Fibroblast of villous mesenchyme (primary cell): ENCODE measurements around the gene SLC8A1. TPM values are rescaled to one million over a fixed set of nuclear protein-coding genes. Genes with fewer than 3 reads are reported as not detected.

ENCODE experiments used
- DNase-seq: peaks from one replicate; pipeline ENCODE4 v3.0.0-alpha.2; 2010; ENCODE audit warnings: low read depth
- H3K4me3 ChIP-seq: 2 replicates; pipeline ENCODE4 v1.5.1; 2011; ENCODE audit warnings: low read depth, mild to moderate bottlenecking, low read length
- CTCF ChIP-seq: IDR thresholded peaks from 2 replicates; pipeline ENCODE4 v1.5.1; 2012; ENCODE audit warnings: low read depth, mild to moderate bottlenecking, low read length; ENCODE audit not compliant: insufficient read depth
- total RNA-seq: library from RNA; depleted of rRNA; stranded (reverse); fragments of >200 nt; gene quantifications from 2 replicates; pipeline ENCODE4 v1.2.3, GENCODE V29; 2012

SLC8A1 gene
- total RNA-seq, 1 donor: 98.9 TPM

- no peak for DNase-seq
- no peak for TF ChIP-seq CTCF
- H3K4me3 ChIP-seq: no peak overlapping the region
Observed at GRCh38 chr2:40227210-40227609, 224.7 kb downstream of the SLC8A1 start.

- no peak for DNase-seq
- TF ChIP-seq CTCF: no peak
- H3K4me3 ChIP-seq: no peak overlapping the region
Observed at GRCh38 chr2:40226637-40227036, 225.3 kb downstream of the SLC8A1 start.

- TF ChIP-seq CTCF: no peak
- no peak for DNase-seq
- no peak overlapping the region for H3K4me3 ChIP-seq
Observed at GRCh38 chr2:40225670-40226210, 226.2 kb downstream of the SLC8A1 start.

GRCh38 chr2:40224318-40224717 is 227.6 kb downstream of the SLC8A1 start:
- no peak for TF ChIP-seq CTCF
- H3K4me3 ChIP-seq: no peak overlapping the region
- no peak for DNase-seq

GRCh38 chr2:40220177-40220925 is 231.5 kb downstream of the SLC8A1 start:
- peak; percentile 49 for DNase-seq
- no peak overlapping the region for H3K4me3 ChIP-seq
- no peak for TF ChIP-seq CTCF

GRCh38 chr2:40219141-40219540 is 232.7 kb downstream of the SLC8A1 start:
- DNase-seq: no peak
- no peak for TF ChIP-seq CTCF
- no peak overlapping the region for H3K4me3 ChIP-seq

- DNase-seq: no peak
- H3K4me3 ChIP-seq: no peak overlapping the region
- no peak for TF ChIP-seq CTCF
Observed at GRCh38 chr2:40218679-40219078, 233.2 kb downstream of the SLC8A1 start.
